GM18861 (cell line): ENCODE measurements around the gene MEOX1.

ENCODE experiments used
- ATAC-seq: cut with Tn5 transposase; IDR thresholded peaks from one replicate; pipeline ENCODE4 v1.9.1; 2021; ENCODE audit not compliant: unreplicated experiment

Gene MEOX1

DNA sequence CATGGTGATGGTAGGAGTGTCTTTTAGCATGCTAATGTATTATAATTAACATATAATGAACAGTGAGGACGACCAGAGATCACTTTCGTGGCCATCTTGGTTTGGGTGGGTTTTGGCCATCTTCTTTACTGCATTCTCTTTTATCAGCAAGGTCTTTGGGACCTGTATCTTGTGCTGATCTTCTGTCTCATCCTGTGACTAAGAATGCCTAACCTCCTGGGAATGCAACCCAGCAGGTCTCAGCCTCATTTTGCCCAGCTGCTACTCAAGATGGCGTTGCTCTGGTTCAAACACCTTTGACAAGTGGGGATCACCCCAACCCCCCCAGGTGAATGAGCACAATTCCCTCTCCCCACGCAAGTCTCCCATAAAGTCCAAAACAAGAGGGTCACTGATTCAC is 66.3 kb downstream of the MEOX1 start:
- no peak for ATAC-seq

DNA sequence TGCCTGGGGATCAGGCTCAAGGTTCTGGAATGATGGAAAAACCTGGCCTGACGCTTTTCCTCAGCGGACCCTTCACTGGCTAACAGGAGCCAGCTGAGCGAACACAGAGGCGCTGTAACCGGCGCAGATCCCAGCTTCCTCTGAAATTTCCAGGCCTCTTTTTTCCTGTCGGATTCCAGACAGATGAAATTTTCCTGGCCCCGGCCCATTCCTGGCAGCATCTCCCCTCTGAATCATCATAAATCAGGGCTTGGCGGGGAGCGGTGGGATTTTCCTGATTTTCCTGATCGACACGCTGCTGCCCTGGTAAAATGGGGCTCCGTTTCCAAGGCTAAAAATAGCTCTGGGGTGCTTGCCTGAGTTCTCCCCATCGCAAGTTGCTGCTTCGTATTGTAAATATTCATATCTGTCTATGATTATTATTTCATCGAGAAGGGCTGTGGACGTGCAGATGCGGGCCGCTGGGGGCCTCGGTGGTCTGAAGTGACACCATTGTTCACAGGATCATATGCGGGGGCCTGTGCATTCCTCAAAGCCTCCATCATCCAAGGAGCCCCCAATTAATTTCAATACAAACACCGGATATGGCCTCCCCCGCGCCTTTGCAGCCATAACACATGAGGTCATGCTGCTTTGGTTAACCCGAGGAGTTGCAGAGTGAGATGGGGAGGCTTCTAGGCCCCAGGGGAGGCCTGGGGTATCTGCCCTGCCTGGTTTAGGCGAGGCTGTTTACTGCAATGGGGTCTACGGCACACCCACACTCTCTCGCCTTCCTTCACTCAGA is 69.8 kb downstream of the MEOX1 start:
- ATAC-seq: no peak

DNA sequence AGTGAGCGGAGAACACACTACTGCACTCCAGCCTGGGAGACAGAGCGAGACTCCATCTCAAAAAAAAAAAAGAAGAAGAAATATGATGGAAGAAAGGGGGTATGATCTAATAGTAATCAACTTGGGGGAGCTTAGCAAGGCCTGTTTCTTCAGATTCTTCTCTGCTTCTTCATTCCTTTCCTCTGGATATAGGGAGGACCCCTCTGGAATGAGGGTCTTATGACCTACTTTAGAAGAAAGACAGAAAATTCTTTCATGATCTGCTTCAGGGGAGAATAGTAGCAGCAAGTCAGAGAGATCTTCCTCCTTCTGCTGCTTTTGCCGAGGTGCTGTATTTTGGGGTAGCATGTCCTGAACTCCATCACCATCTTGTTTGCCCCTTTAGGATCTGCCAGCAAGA is 70.7 kb downstream of the MEOX1 start:
- ATAC-seq: no peak
